ENCODE data around the gene SMARCA4. TPM values are rescaled to one million over a fixed set of nuclear protein-coding genes. Genes with fewer than 3 reads are reported as not detected.

Gene SMARCA4
- 124 TPM for total RNA-seq

GRCh38 chr19:10960314-10961072, at the start of gene SMARCA4:
Gene SMARCA4, plus strand, starts transcription at chr19:10961030. Its CDS starts 23,122 bp downstream, at chr19:10984152.

DNA sequence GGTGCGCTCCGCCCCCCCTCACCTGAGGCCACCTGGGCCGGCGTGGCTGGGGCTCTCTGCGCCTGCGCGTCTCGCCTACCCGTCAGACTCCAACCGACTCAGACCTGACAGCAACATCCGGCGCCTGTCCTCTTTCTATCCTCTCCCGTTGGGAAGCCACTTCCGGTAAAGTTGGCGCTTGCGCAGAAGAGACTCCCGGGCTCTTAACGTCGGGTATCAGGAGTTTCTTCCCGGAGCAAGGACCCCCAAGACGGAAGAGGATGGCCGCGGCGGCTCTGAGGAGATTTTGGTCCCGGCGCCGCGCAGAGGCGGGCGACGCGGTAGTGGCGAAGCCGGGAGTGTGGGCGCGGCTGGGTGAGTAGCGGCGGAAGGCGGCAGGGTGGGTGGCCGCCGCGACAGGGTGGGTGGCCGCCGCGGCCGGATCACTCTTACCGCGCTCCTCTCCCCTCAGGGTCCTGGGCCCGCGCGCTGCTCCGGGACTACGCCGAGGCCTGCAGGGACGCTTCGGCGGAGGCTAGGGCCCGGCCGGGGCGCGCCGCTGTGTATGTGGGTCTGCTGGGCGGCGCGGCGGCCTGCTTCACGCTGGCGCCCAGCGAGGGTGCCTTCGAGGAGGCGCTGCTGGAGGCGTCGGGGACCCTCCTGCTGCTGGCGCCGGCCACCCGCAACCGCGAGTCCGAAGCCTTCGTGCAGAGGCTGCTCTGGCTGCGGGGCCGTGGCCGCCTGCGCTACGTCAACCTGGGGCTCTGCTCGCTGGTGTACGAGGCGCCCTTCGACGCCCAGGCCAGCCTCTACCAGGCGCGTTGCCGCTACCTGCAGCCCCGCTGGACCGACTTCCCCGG, 32.0 kb upstream of the SMARCA4 start, which contains the start of the genes TIMM29 and YIPF2:
TIMM29 (plus strand) TSS at position 249 of the 839 bp plus-strand sequence; CDS start at position 261, 12 bp downstream.
YIPF2 (minus strand) TSS at position 77 of the 839 bp plus-strand sequence. CDS start 229 bp downstream, outside the sequence.

GRCh38 chr19:11089254-11090013, 128.6 kb downstream of the SMARCA4 start, which contains the start of gene LDLR:
Gene LDLR, plus strand, starts transcription at chr19:11089463. Its CDS starts 86 bp downstream, at chr19:11089549.

Small RNAs within 50 kb of the gene (small RNA-seq; reads per million reads assigned to genes)
- gene RF02271 (ENCODE audit: low replicate concordance) (not detected), gene RN7SL192P (ENCODE audit: low replicate concordance) (0.16 reads per million)

Other genes starting within 250 kb of the SMARCA4 start
- 172 TPM for gene DNM2, start 243.0 kb upstream of the SMARCA4 start, total RNA-seq
- gene TMED1, start 124.8 kb upstream of the SMARCA4 start, total RNA-seq = 40.9 TPM
- gene C19orf38, start 112.6 kb upstream of the SMARCA4 start, total RNA-seq = 6.4 TPM
- gene CARM1, start 89.5 kb upstream of the SMARCA4 start, total RNA-seq = 42.0 TPM
- 60.4 TPM for gene YIPF2, start 32.4 kb upstream of the SMARCA4 start, total RNA-seq
- gene TIMM29, start 32.2 kb upstream of the SMARCA4 start, total RNA-seq = 37.7 TPM
- 37.5 TPM for gene LDLR, start 128.4 kb downstream of the SMARCA4 start, total RNA-seq
- 28.0 TPM for gene SPC24, start 194.8 kb downstream of the SMARCA4 start, total RNA-seq
- gene KANK2, start 236.5 kb downstream of the SMARCA4 start, total RNA-seq = 170 TPM